ENCODE measurements around the gene BCR. TPM values are rescaled to one million over a fixed set of nuclear protein-coding genes. Genes with fewer than 3 reads are reported as not detected.

BCR gene
- total and polyA plus RNA-seq, 2 of the 13 experiments (the other 11 are each of a cell fraction or from before 2014, with no cell fraction given): 19.9 to 33.6 TPM

GRCh38 chr22:23176645-23177027 is 3.7 kb upstream of the BCR start:
- Histone ChIP-seq H3K36me3 (replicated peaks in 1 of 2; ENCODE audit: control insufficient read depth in 1 of 2, insufficient read depth in 2 of 2, low read length in 2 of 2) (0 out of 5 replicates have a peak, but pooled peaks cover 0 to 4% of the 10 kb centered on the region in 2 experiments), H3K4me2 (ENCODE audit: low read depth, low read length) (no peak overlapping the region), H3K9me3 (ENCODE audit: low read length) (no peaks in the 10 kb centered on the region), H3K27ac (ENCODE audit: extremely low read length, insufficient read depth, low read length) (no peak overlapping the region), H3K9ac (ENCODE audit: insufficient read depth, low read depth, low read length) (no peak overlapping the region), H3K4me3 (replicated peaks in 1 of 3; ENCODE audit: insufficient read depth in 1 of 3, low read depth in 2 of 3, low read length in 3 of 3) (no peak overlapping the region), H3K79me2 (ENCODE audit: insufficient read depth, low read length) (peaks cover 9% of the 10 kb centered on the region), H4K20me1 (ENCODE audit: insufficient read depth, low read length) (peaks cover 4% of the 10 kb centered on the region; the same call in 1 of the 2 replicates), H3K27me3 (ENCODE audit: control insufficient read depth in 1 of 2, insufficient read depth in 2 of 2, low read length in 2 of 2) (no peaks in the 10 kb centered on the region), H3K4me1 (ENCODE audit: insufficient read depth, low read length) (peaks cover 48% of the 10 kb centered on the region), H2AFZ (ENCODE audit: low read length) (no peak overlapping the region)
- intact Hi-C loops (cut with micrococcal nuclease; ENCODE audit: unreplicated experiment) (no loop called here), in situ Hi-C loops (cut with HindIII; ENCODE audit: extremely low pct_ligation_motif_present, low pct_unique_long_range_greater_than_20kb) (loop anchor here (5.0 kb wide), 1 partner anchor 106 kb away; no protein-coding TSS in a partner anchor)
- ATAC-seq (no peak), FAIRE-seq (no peak), DNase-seq (ENCODE audit: low spot score) (no peak)
- TF ChIP-seq ZFP37 (CRISPR knock-in tag; IDR thresholded peaks at IDR 0.05; ENCODE audit: borderline replicate concordance) (no peak), ZBTB8A (CRISPR knock-in tag; IDR thresholded peaks at IDR 0.05; ENCODE audit: borderline replicate concordance, low read depth) (no peak), BHLHE40 (IDR thresholded peaks at IDR 0.05; ENCODE audit: low read length) (no peak), ZC3H4 (CRISPR knock-in tag; IDR thresholded peaks at IDR 0.05; ENCODE audit: borderline replicate concordance) (no peak), TRIM24 (CRISPR knock-in tag; IDR thresholded peaks at IDR 0.05) (no peak), ARNT (IDR thresholded peaks at IDR 0.05) (no peak), ZNF776 (CRISPR knock-in tag; IDR thresholded peaks at IDR 0.05) (no peak), ZNF350 (CRISPR knock-in tag; IDR thresholded peaks at IDR 0.05; ENCODE audit: borderline replicate concordance, low read depth) (no peak), ZNF30 (CRISPR knock-in tag; IDR thresholded peaks at IDR 0.05) (no peak), HMG20B (CRISPR knock-in tag; conservative IDR thresholded peaks at IDR 0.05) (no peak), HMG20A (CRISPR knock-in tag; IDR thresholded peaks at IDR 0.05; ENCODE audit: borderline replicate concordance) (no peak)
- TF ChIP-seq, protein P1, sequence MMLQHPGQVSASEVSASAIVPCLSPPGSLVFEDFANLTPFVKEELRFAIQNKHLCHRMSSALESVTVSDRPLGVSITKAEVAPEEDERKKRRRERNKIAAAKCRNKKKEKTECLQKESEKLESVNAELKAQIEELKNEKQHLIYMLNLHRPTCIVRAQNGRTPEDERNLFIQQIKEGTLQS (CRISPR knock-in tag; IDR thresholded peaks at IDR 0.05): no peak
- TF ChIP-seq, protein P2, sequence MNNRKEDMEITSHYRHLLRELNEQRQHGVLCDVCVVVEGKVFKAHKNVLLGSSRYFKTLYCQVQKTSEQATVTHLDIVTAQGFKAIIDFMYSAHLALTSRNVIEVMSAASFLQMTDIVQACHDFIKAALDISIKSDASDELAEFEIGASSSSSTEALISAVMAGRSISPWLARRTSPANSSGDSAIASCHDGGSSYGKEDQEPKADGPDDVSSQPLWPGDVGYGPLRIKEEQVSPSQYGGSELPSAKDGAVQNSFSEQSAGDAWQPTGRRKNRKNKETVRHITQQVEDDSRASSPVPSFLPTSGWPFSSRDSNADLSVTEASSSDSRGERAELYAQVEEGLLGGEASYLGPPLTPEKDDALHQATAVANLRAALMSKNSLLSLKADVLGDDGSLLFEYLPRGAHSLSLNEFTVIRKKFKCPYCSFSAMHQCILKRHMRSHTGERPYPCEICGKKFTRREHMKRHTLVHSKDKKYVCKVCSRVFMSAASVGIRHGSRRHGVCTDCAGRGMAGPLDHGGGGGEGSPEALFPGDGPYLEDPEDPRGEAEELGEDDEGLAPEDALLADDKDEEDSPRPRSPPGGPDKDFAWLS (CRISPR knock-in tag; IDR thresholded peaks at IDR 0.05; ENCODE audit: borderline replicate concordance): no peak
- BruUV-seq (replicated peaks): no TSS peak
- 92% methylated on average over 9 of the region's 9 CpGs for WGBS (ENCODE audit: low lambda C conversion rate)
- ChIA-PET CTCF (ENCODE audit: low intra/inter-chr PET ratio, low total read pairs) (interaction anchor here (5.9 kb wide), 1 partner anchor 106 kb away, joined by 73 read pairs; no protein-coding TSS in a partner anchor), POLR2A (interaction anchor here (1.1 kb wide), 1 partner anchor 105 kb away, joined by 3 read pairs; no protein-coding TSS in a partner anchor)
